KG1 (cell line): ENCODE measurements around the gene SECISBP2.
"Not testable (repeated sequence)": the region's sequence is repeated elsewhere in the genome, so short reads cannot be mapped to it uniquely, and the experiment has no call there.

Source experiments
- DNase-seq: peaks from one replicate; lab custom pipeline; 2025; lab: John Stamatoyannopoulos, UW

Gene SECISBP2, protein sequence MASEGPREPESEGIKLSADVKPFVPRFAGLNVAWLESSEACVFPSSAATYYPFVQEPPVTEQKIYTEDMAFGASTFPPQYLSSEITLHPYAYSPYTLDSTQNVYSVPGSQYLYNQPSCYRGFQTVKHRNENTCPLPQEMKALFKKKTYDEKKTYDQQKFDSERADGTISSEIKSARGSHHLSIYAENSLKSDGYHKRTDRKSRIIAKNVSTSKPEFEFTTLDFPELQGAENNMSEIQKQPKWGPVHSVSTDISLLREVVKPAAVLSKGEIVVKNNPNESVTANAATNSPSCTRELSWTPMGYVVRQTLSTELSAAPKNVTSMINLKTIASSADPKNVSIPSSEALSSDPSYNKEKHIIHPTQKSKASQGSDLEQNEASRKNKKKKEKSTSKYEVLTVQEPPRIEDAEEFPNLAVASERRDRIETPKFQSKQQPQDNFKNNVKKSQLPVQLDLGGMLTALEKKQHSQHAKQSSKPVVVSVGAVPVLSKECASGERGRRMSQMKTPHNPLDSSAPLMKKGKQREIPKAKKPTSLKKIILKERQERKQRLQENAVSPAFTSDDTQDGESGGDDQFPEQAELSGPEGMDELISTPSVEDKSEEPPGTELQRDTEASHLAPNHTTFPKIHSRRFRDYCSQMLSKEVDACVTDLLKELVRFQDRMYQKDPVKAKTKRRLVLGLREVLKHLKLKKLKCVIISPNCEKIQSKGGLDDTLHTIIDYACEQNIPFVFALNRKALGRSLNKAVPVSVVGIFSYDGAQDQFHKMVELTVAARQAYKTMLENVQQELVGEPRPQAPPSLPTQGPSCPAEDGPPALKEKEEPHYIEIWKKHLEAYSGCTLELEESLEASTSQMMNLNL

DNA sequence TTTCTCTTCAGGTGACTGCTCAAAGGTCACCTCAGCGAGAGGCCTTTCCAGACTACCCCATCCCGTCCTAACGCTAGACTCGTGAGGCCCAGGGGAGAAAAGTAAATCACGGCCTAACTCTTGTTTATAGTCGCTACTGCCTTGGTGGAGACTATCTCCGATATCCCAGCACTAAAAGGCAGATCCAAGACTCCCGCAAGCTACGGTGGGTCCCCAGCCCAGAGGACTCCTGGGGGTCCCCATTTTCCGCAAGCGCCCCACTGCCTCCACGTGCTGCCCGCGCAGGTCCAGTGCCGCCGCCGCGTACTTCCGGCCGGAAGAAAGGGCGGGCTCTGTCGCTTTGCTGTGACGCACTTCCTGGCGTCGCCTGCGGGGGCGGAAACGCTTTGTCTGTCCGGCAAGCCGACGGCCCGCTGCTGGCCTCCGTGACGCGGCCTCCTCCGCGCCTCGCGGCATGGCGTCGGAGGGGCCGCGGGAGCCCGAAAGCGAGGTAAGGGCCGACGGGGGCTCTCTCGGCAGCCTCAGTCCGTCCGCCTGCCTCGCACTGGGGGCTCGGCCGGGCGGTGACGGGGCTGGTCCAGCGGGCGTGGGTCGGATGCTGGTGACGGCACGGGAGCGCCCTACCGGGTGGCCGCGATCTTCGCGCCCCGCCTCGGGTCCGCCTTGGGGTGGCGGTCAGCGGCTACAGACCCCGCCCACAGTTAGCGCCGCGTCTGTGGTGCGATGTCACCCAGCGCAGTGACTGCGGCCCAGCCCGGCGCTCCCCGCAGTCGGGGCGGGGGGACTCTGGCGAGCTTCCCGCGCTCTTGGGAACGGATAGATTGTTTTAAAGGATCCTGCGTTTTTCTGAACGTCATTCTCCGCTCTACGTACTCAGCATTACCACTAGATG is at the start of gene SECISBP2:
Gene SECISBP2 (plus strand): TSS at position 378 of the 892 bp plus-strand sequence. CDS start 77 bp downstream, at position 455.
- DNase-seq, result peak; percentile 88

DNA sequence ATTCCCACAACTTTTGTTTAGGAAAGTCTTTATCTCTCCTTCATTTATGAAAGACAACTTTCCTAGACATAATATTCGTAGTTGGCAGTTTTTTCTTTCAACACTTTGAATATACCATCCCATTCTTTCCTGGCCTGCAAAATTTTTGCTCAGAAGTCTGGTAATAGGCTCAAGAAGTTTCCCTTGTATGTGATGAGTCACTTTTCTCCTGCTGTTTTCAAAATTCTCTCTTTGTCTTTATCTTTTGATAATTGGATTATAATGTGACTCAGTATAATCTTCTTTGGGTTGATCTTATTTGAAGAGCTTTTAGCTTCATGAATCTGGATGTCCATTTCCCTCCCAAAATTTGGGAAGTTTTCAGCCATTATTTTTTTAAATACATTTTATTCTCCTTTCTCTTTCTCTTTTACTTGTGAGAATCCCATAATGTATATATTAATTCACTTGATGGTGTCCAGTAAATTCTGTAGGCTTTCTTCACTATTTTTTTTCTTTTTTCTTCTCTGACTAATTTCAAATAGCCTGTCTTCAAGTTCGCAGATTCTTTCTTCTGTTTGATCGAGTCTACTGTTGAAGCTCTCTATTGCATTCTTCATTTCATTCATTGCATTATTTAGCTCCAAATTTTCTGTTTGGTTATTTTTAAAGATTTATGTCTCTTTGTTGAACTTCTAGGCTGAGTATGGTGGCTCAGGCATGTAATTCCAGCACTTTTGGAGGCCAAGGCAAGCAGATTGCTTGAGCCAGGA is 44.6 kb upstream of the SECISBP2 start:
- DNase-seq, result no peak

DNA sequence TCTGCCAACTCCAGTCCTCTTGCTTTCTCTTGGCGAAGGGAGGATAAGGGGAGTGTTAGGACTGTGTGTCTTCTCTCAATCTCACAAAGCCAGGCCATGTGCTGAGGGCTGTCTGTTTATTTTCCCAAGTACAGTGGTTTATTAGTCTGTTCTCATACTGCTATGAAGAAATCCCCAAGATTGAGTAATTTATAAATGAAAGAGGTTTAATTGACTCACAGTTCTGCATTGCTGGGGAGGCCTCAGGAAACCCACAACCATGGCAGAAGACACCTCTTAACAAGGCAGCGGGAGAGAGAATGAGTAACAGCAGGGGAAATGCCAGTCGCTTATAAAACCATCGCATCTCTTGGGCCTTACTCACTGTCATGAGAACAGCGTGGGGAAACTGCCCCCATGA is 43.5 kb upstream of the SECISBP2 start:
- no peak for DNase-seq

DNA sequence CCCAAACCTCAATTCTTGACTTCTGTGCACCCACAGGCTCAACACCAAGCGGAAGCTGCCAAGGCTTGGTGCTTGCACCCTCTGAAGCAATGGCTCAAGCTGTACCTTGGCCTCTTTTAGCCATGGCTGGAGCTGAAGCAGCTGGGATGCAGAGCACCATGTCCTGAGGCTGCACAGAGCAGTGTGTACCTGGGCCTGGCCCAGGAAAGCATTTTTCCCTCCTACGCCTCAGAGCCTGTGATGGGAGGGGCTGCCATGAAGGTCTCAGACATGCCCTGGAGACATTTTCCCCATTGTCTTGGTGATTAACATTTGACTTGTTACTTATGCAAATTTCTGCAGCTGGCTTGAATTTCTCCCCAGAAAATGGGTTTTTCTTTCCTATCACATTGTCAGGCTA is 42.3 kb upstream of the SECISBP2 start:
- DNase-seq, result not testable (repeated sequence)

DNA sequence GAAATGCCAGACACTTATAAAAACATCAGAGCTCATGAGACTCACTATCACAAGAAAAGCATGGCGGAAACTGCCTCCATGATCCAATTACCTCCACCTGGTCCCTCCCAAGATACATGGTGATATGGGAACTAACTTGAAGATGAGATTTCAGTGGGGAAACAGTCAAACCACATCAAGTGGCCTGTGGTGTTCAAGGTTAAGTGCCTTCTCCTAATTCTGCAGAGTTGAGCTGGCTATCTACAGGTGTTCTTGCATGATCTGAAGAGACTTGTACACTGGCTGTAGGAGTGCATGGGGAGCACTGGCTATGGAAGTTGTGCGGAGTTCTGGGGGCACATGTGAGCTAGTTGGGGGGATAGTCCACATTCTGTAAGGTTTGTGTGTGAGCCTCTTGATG is 41.3 kb upstream of the SECISBP2 start:
- no peak for DNase-seq

DNA sequence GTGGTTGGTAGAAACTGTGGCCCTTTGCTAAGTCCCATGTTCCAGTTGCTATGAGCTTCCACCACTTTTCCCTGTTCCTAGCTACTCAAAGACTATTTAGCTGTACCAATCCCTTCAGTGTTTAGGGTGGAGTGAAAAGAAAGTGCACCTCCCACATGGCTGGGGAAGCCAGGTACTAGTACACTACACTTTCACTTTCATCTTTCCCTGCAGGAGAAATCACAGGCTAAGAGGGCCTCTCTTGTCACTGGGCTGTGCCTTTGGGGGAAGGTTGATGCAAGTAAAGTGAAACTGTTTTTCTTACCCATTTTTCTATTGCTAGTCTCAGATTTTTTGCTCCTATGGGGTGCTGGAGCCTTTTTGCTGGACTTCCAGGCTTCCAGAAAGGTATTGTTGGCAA is 40.8 kb upstream of the SECISBP2 start:
- DNase-seq, result no peak

DNA sequence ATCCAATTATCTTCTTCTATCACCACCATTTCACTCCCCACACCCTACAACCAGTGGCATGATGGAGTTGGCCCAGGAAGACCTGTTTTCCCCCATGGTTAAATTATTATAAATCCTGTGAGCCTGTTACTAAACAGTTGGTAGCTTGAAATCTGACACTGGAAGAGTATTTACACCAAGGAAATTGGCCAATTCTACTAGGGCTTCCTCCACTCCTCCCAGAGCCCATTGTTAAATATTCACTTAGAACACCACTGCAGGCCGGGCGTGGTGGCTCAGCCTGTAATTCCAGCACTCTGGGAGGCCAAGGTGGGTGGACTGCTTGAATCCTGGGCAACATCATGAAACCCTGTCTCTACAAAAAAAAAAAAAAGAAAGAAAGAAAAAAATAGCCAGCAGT is 39.7 kb upstream of the SECISBP2 start:
- no peak for DNase-seq

DNA sequence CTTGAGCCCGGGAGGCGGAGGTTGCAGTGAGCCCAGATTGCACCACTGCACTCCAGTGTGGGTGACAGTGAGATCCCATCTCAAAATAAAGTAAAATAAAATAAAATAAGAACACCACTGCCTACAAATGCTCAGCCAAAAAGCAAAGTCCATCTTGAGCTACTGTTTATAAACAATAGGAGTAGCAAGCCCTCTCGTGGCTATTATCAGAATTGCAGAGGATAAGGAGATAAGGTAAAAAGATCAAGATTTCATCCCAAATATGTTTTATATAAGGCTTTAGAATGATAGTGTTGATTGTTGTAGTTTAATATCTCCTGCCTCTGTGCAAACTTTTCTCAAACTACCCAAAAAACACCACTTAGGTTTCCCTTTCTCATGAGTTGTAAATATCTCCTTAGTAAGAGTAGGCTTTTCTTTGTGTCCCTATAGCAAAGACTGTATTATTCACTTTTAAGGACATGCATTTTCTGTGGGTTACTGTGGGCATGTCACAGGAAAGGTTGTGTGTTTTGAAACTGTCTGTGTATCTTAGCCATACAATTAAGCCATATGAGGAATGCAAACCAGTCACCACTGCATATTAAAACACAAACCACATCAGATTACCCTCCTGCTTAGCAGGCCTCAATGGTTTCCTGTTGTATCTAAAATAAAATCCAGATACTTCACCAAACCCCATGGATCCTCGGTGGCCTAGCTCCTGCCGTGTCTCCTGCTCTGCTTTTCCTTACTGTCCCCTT is 39.1 kb upstream of the SECISBP2 start:
- peak; percentile 50 for DNase-seq

DNA sequence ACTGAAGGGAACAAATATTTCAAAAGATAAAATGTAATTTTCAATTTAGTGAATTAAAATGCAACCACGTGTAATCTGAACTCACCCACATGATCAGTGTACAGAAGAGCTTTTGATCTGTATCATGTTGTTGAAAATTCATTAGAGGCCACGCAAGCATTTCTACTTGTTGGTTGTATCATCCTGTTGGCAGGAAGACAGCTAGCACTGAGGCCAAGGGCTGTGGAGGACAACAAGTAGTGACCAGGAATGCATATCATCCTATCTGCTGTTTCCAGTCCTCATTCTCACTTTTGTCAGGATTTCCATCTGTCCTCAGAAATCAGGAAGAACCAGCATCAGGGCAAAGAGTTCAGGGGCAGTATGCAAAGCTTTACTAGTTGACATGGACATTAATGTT is 37.2 kb upstream of the SECISBP2 start:
- no peak for DNase-seq

DNA sequence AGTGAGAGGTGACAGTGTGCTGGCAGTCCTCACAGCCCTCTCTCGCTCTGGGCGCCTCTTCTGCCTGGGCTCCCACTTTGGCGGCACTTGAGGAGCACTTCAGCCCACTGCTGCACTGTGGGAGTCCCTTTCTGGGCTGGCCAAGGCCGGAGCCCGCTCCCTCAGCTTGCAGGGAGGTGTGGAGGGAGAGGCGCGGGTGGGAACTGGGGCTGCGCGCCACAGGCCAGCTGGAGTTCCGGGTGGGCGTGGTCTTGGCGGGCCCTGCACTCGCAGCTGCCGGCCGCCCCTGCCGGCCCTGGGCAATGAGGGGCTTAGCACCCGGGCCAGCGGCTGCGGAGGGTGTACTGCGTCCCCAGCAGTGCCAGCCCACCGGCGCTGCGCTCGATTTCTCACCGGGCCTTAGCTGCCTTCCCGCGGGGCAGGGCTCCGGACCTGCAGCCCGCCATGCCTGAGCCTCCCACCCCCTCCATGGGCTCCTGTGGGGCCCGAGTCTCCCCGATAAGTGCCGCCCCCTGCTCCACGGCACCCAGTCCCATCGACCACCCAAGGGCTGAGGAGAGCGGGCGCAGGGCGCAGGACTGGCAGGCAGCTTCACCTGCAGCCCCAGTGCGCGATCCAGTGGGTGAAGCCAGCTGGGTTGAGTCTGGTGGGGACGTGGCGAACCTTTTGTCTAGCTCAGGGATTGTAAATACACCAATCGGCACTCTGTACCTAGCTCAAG is 35.9 kb upstream of the SECISBP2 start:
- DNase-seq, result not testable (repeated sequence)

DNA sequence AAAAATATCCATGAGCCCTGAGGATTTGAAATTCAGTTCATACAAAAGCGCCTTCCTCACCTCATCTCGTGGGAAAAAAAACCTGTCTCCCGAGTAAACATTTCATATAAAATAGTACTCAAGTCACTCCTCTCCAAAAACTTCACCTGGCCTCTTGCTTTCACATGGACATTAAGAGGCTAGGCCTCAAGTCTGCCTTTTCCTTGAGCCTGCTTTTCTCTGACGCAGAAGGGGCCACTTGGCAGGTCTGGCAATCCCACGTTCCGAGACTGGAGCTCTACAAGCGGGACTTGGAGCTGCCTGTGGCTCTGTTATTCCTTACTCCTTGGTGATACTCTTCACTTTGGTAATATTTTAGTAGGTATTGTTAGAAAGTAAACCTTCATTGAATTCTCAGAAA is 34.2 kb upstream of the SECISBP2 start:
- DNase-seq, result no peak

DNA sequence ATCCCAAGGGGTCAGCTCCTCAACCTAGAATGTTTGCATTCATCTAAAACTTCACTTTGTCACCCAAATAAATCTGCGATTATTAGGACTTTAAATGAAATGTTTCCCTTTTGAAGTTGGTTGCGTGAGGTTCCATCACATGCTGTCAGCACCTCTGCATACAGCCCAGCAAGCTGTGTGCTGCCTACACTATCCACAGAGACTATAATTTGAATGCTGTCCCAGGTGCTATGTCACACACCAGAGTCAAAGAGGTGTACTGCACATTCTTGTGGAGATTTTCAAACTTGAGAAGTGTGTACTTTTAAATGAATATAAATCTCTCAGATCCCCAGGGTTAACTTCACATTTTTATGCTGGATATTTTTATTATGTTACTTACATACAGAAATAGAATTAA is 26.6 kb upstream of the SECISBP2 start:
- no peak for DNase-seq

DNA sequence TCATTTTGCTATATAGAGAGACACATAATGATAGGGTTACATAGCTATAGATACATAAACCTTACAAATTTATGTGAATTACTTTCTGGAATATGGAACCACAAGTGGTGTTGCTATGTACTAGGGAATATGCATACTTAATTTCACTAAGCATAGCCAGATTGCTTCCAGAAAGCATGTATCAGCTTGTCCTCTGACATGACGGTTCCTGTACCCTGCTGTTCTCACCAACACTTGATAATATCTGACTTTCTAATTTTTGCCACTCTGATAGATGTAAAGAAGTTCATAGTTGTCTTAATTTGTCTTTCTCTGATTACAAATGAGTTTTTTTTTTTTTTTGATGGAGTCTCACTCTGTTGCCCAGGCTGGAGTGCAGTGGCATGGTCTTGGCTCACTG is 25.3 kb upstream of the SECISBP2 start:
- DNase-seq, result no peak

DNA sequence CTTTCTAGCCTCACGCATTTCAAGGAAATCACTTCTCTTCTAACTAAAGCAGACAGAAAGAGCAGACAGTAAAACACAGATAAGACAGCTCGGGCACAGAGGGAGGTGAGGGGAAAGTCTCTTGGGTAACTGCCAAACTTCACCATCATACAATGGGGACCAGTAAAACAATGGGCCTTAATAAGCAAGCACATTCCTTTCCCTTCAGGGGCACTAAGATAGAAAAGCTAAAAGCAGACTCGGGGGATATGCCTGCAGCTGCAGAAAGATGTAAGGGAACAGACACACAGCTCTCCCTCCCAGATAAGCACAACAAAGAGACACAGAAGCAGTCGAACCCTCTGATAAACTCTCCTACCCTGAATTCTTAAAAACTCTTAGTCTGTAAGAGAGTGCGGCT is 22.9 kb upstream of the SECISBP2 start:
- no peak for DNase-seq

DNA sequence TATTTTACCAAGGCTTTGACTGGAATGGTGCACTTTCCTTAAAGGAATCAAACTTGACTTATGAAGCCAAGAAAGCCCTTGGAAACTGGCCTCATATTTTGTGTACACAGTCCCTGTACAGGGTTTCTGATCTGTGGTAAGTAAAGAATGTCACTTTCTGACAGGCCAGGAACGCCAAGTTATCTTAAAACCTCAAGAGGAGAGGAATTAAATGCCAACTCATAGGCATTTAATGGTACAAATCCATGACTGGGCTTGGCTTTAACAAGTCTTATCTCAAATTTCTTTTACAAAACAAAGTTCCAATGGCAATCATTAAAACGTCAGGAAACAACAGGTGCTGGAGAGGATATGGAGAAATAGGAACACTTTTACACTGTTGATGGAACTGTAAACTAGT is 16.3 kb upstream of the SECISBP2 start:
- DNase-seq, result not testable (repeated sequence)

DNA sequence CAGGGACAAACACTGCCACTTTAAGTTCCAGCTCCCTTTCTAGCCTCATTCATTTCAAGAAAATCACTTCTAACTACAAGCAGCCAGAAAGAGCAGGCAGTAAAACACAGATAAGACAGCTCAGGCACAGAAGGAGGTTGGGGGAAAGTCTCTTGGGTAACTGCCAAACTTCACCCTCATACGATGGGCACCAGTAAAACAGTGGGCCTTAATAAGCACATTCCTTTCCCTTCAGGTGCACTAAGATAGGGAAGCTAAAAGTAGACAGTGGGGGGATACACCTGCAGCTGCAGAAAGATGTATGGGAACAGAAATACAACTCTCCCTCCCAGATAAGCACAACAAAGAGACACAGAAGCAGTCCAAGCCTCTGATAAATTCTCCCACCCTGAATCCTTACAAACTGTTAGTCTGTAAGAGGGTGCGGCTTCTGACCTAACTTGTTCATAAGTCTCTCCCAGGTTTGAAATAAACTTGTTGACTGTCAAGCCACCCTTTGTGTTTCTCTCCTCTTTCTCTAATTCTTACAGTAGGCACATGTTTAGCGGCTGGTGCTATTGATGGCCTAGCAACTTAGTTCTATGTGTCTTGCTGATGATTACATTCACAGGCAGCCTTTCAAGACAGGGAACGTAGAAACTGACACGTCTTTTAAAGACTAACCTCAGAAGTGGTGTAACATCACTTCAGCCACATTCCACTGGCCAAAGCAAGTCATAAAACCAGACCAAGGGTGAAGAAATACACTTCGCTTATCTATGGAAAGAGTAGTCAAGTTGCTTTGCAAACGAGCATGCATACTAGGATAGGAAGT is 14.1 kb upstream of the SECISBP2 start:
- DNase-seq, result no peak

DNA sequence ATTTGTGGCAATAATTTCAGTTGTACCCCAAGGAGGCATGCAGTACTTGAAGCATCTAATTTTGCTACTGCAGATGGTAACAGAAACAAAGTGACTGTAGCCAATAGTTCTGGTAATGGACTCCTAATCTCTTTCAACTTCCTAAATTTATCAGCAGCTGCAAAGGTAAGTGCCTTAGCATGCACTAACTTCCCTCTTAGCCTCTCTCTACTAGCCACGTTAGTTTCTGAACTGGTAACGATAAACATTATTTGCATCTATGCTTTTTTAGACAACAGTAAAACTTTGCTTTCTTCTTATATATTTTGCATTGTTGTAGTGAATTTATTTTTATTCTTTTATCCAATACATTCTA is 13.5 kb upstream of the SECISBP2 start:
- DNase-seq, result no peak

DNA sequence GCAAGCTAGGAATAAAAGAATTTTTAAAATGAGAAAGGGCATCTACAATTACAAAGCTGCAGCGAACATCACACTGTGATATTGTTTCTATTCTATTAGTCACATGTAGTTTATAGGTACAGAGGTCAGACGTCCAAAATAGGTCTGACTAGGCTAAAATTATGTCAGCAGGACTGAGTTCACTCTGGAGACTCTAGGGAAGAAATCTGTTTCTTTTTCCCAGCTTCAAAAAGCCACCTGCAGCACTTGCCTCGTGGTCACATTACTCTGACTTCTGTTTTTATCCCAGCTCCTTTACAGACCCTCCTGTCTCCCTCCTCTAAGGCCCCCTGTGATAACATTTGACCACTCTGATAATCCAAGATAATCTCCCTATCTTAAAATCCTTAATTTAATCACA is 12.4 kb upstream of the SECISBP2 start:
- DNase-seq, result no peak

DNA sequence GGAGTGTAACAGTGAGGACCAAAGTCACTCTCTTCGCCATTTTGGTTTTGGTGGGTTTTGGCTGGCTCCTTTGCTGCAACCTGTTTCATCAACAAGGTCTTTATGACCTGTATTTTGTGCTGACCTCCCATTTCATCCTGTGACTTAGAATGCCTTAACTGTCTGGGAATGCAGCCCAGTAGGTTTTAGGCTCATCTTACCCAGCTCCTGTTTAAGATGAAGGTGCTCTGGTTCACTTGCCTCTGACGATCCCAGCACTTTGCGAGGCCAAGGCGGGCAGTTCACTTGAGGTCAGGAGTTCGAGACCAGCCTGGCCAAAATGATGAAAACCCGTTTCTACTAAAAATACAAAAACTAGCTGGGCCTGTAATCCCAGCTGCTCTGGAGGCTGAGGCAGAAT is 9.1 kb upstream of the SECISBP2 start:
- no peak for DNase-seq
